Stimulated activated CD4-positive, alpha-beta T cell treated with anti-CD3 and anti-CD28 coated beads, Interleukin-4, amount 100 ng/mL, for 1 hour (primary cell): ENCODE measurements around the gene SNX3.

Source experiments
- DNase-seq: peaks from one replicate; pipeline ENCODE4 v3.0.0-alpha.2; 2020

SNX3 gene

GRCh38 chr6:108169464-108170331, 91.1 kb downstream of the SNX3 start:
- DNase-seq = no peak

GRCh38 chr6:108168501-108169463, 92.1 kb downstream of the SNX3 start:
- DNase-seq = no peak

- no peak for DNase-seq
Measured at GRCh38 chr6:108168090-108168463, 92.8 kb downstream of the SNX3 start.

GRCh38 chr6:108167449-108168089, 93.3 kb downstream of the SNX3 start:
- no peak for DNase-seq

- DNase-seq = no peak
Measured at GRCh38 chr6:108166664-108167448, 94.0 kb downstream of the SNX3 start.

- no peak for DNase-seq
Measured at GRCh38 chr6:108165714-108166663, 94.9 kb downstream of the SNX3 start, which contains the start of gene NR2E1. Gene NR2E1, plus strand, starts transcription at chr6:108166022. Its CDS starts 744 bp downstream, at chr6:108166766.

- DNase-seq = no peak
Measured at GRCh38 chr6:108164815-108165706, 95.8 kb downstream of the SNX3 start.

GRCh38 chr6:108164543-108164814, 96.4 kb downstream of the SNX3 start:
- DNase-seq = no peak

GRCh38 chr6:108163644-108164542, 96.9 kb downstream of the SNX3 start:
- DNase-seq = no peak

GRCh38 chr6:108163267-108163643, 97.6 kb downstream of the SNX3 start:
- no peak for DNase-seq

GRCh38 chr6:108161724-108162282, 99.0 kb downstream of the SNX3 start:
- no peak for DNase-seq
